GM18870 (cell line): Measurements from ENCODE around the gene ANKRD42.
"Not testable (repeated sequence)": the region's sequence is repeated elsewhere in the genome, so short reads cannot be mapped to it uniquely, and the experiment has no call there.

ENCODE experiments used
- ATAC-seq: cut with Tn5 transposase; IDR thresholded peaks from one replicate; pipeline ENCODE4 v1.9.1; 2021; ENCODE audit warnings: moderate library complexity; ENCODE audit not compliant: unreplicated experiment

Gene ANKRD42

GRCh38 chr11:83238111-83238510 lies 44.6 kb downstream of the ANKRD42 start:
- no peak for ATAC-seq

- peak; percentile 81 for ATAC-seq
These were observed 47.9 kb downstream of the ANKRD42 start for GRCh38 chr11:83241291-83241946.

DNA sequence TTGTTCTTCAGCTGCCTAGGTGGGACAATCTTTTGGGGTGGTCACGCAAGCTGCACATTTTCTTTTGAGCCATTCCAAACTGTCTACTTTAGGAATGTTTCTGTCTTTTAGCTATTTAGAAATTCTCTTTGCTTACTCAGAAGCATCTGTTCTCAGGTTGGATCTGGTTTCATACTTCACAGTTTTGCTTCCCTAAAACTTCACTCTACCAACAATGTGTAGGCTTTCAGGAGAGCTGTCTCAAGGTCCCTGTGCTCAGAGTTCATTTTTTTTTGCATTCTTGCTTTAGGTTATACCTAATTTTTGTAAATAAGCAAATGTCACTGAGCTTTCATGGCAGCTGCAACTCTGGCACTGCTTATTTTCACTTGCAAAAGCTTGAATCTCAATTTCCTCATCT lies 55.9 kb downstream of the ANKRD42 start:
- no peak for ATAC-seq

DNA sequence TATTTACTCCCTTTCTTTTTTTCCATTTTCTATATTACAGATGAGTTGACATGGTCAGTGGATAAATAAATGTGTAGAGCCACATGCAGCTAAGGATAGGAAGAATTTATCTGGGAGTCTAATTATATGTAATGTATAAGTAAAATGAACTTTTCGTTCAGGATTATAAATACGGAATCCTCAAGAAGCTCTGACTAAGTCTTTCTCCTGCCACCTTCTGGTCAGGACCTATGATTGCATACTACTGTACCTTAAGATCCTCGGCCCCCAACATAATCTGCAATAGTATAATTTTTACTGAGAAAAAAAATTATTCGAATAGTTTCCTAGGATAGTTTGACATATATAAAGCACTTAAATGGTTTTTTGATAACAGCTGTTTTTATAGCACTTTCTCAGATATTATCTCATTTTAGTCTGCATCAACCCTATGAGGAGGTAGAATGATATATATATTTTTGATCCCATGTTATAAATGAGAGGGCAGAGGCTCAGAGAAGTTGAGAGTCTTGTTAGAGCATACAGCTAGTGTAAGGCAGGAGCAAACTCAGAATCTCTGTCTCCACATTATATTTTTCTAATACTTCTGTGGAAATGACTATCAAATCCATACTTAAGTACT lies 56.6 kb downstream of the ANKRD42 start:
- ATAC-seq, result peak; percentile 65

DNA sequence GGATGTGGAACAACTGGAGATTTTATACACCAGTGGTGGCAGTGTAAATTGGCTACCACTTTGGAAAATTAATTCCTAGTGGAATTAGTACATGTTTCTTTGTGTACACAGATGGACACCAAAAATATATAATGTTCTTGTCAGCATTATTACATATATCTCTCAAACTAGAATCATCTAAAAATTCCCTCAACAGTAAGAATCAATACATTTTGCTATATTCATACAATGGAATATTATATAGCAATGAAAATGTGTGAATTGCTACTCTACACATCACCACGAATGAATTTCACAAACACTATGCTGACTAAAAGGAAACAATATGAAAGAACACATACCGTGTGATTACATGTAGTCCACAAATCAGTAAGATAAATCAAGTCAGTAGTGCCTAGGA lies 58.8 kb downstream of the ANKRD42 start:
- ATAC-seq, result no peak

GRCh38 chr11:83252941-83253340 lies 59.4 kb downstream of the ANKRD42 start:
- ATAC-seq, result no peak

- ATAC-seq, result no peak
These were observed 61.9 kb downstream of the ANKRD42 start for GRCh38 chr11:83255366-83255765.

GRCh38 chr11:83256602-83257340 lies 63.3 kb downstream of the ANKRD42 start:
- no peak for ATAC-seq

DNA sequence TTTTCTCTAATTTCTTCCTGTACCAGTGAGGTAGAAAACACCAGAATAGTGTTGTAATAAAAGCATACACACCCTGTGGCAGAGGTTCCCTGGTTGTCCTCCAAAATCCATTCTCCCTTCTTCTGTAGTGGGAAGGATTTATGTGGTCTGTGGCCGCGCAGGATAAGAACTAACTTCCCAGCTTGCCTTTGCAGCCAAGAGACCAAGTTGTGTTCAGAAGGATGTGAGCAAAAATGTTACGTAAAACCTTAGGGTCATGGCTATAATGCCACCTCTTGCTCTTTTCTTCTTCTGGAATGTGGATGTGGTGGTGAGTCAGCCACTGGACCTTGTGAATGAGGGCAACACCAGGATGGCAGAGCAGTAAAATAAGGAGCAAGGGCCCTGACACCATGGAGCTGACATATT lies 64.3 kb downstream of the ANKRD42 start:
- ATAC-seq, result no peak

- no peak for ATAC-seq
These were observed 66.0 kb downstream of the ANKRD42 start for GRCh38 chr11:83259559-83259958.

DNA sequence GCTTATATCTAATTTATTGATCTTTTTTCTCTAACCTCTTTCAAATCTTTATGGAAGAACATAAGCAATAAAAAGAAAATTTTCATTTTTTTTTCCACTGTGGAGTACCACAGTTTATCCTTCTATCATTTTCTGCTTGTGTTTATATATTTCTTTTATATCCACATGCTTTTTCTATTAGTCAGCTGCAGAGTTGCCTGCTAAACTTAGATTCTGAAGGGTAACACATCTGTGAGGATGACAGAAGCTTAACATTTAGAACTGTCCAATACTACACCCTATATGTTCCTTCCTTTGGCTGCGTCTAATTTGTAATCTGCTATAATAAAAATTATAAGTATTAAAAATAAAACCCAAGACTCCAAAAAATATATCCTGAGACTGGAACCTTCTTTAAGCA lies 71.8 kb downstream of the ANKRD42 start:
- ATAC-seq, result no peak

- not testable (repeated sequence) for ATAC-seq
These were observed 75.6 kb downstream of the ANKRD42 start for GRCh38 chr11:83269080-83269479.

- ATAC-seq, result not testable (repeated sequence)
These were observed 78.2 kb downstream of the ANKRD42 start for GRCh38 chr11:83271734-83272133.

DNA sequence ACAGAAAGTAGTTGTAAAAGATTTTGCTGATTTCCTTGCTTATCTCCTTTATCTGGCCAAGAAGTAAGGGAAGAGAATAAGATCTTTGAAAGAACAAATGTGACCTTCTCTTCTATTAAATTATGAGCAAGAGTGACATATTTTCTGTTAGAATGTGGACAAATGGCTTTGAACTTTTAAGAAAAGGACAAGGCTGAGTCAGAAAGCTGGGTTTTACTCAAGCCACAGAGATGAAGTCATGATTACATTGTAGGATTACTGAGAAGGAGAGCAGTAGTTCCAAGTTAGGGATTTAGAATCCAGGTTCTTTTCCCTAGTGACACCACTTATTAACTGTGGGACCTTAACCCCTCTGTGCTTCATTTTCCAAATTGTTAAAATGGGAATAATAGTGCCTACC lies 79.1 kb downstream of the ANKRD42 start:
- ATAC-seq, result no peak

DNA sequence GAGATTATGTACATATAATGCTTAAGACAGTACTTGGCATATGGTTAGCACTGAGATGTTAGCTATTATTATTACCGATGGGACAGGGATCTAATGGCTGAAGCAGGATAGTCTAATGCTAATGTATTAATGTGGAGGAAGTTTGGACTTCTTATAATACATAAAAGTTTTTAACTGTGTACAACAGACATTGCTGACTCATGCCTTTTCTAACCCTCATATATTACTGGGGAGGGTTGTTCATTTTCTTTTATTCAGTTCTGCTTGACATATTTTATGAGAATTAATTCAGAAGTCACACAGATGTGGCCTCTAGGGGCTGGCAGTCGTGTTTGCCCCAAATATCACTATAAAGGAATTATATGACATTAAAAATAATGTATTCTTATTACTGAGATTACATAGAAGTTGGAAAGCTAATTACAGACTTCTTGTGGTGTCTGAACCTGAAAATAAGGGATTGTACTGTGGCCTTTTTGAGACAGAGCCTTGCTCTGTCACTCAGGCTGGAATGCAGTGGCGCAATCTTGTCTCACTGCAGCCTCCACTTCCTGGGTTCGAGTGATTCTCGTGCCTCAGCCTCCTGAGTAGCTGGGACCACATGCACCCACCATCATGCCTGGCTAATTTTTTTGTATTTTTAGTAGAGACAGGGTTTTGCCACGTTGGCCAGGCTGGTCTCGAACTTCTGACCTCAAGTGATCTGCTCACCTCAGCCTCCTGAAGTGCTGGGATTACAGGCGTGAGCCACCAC lies 82.6 kb downstream of the ANKRD42 start:
- ATAC-seq, result no peak

DNA sequence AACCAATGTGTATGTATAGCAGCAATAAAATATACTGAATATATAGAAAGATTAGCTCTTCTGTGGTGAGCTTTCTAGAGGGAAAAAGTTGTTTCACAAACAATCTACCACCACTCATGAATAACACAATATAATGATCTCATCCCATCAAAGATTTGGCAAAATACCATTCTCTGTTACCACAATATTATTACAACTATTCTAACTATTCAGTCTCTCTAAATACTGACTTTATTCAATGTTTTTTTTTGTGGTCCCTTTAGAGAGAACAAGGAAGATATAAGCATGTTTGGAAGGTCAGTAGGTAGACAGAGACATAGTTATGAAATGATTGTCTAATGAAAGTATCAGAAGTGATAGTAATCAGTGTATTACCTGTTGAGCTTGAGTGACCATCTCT lies 84.8 kb downstream of the ANKRD42 start:
- no peak for ATAC-seq

- no peak for ATAC-seq
These were observed 86.7 kb downstream of the ANKRD42 start for GRCh38 chr11:83280256-83280655.

GRCh38 chr11:83282084-83282716 lies 88.7 kb downstream of the ANKRD42 start:
- ATAC-seq, result no peak

DNA sequence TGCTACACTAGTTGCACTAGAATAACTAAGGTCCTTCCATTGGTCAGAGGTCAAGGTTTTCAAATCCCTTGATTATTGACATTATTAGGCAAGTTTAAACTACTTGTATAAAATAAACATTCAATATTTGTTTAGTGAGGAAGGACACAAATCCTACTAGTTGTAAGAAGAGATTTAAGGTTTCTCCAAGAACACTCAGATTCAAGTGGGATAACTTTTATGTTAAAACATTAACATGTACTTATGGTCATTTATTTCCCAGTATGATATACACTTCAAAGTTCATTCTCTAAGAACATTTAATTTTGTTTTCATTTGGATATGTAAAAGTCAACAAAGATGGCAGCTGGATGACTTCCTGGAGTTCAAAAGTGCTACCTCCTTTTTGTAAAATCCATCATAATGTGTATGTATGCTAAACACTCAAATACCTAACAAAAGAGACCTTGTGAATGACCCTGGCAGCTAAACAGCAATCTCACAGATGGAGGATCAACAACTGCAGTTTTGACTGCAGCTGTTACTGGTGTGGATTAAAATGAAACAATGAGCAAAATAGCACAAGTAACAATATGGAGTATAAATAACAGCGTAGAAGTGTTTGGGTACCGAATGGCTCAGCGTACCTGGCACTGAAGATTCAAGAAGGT lies 91.1 kb downstream of the ANKRD42 start:
- no peak for ATAC-seq

DNA sequence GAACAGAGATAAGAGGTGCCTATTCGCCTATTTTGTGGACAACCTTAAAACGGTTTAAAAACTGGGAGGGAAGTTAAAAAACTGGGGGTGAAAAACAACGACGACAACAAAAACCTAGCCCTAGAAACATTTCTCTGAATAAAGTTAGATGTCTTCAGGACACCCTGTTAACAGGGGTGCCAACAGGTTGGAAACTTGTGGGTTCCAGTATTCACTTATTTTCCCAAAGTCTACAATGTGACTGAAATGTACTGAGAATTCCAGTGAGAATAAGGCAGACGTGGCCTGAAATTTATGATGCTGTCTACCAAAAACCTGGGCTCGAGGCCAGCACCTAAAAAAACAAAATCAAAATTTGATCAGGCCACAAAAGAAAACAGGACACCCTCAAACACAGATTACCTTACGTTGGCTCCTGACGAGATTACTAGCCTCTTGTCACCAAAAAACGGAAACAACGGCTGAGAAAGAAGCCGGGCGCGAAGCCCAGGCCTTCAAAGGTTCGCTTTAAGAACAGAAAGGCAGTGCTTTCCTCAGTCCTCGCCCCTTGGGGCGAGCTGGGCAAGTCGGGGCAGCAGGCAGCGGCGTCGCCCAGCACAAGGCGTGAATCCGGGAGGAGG lies 91.7 kb downstream of the ANKRD42 start:
- ATAC-seq, result peak; percentile 36
